Lower leg skin (tissue), 3 donors: ENCODE measurements around the gene POLR2B.

Experiments used
- CTCF ChIP-seq, 3 donors: fragments of 450-650 bp; IDR thresholded peaks; one replicate each; pipeline ENCODE4 v1.5.1; 2016; ENCODE audit warnings: antibody characterized with exemption in 3 of 3, mild to moderate bottlenecking in 3 of 3, moderate library complexity in 2 of 3
- POLR2A ChIP-seq, 2 donors: fragments of 450-650 bp; IDR thresholded peaks; one replicate each; pipeline ENCODE4 v1.6.1; 2016 to 2017; ENCODE audit warnings: antibody characterized with exemption in 2 of 2, mild to moderate bottlenecking in 1 of 2, moderate library complexity in 1 of 2

- TF ChIP-seq CTCF (IDR thresholded peaks at IDR 0.05) (no peak), POLR2A (IDR thresholded peaks at IDR 0.05) (no peak)
These were observed 74.8 kb downstream of the POLR2B start for GRCh38 chr4:57053508-57053907.
